Measurements from ENCODE around the gene DCST1.
A peak's percentile ranks its signal among the peaks of the same experiment; 100 is the strongest.

Gene DCST1

GRCh38 chr1:155011437-155012025 lies 22.1 kb upstream of the DCST1 start:
- peak overlapping the region; percentile 100 for H3K27ac ChIP-seq
- TF ChIP-seq CTCF (conservative IDR thresholded peaks at IDR 0.05): no peak

DNA sequence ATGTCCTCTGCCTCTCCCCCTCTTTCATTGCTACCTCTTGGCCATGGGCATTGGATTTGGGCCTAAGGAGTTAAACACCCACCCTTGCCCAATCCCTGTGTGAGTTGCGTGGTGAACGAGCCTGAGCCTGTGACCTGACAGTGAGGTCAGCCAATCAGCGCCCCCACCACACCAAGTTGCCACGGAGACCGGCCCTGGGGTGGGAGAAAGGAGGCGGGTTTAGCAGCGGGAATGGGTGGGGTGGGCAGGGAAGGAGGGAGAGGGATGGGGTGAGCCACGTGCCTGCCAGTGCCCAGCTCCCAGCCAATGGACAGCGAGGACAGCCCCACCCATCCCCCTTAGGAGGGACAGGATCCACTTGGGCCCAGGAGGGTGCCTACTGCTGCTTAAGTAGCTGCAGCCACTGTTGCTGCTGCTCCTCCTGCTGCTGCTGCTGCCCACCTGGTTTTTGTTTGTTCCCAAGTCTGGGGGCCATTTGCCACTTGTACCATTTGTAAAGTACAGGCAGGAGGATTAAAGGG lies 21.5 kb upstream of the DCST1 start:
- TF ChIP-seq CTCF (conservative IDR thresholded peaks at IDR 0.05): no peak

GRCh38 chr1:155012776-155013602 lies 20.6 kb upstream of the DCST1 start:
- H3K27ac ChIP-seq: peak overlapping the region; percentile 100
- no peak for TF ChIP-seq CTCF (conservative IDR thresholded peaks at IDR 0.05)

More for the DNA sequence above, 21.5 kb upstream of the DCST1 start:
- H3K27ac ChIP-seq: peak overlapping the region; percentile 100

DNA sequence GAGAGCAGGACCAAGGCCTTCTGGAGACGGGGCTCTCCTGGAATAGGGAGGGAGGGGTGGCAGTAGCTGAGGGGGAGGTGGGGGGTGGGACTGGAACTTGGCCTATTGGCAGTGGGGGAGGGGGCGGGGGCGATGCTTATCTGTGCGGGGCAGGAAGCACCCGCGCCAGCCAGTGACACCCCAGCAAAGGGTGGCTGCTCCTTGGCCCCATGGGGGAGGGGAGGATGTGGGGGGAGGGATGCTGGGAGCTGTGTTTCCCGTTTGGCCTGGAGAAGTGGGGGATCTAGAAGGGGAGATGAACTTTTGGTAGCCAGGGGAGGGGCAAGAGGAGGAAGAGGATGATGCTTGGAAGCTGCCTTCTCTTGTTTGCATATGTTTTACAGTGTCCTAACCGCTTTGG lies 20.0 kb upstream of the DCST1 start:
- H3K27ac ChIP-seq: peak overlapping the region; percentile 100

GRCh38 chr1:155014709-155015508 lies 18.7 kb upstream of the DCST1 start:
- TF ChIP-seq CTCF (conservative IDR thresholded peaks at IDR 0.05): no peak
- peak overlapping the region; percentile 81 for H3K27ac ChIP-seq

More for the DNA sequence above, 20.0 kb upstream of the DCST1 start:
- TF ChIP-seq CTCF (conservative IDR thresholded peaks at IDR 0.05): no peak

DNA sequence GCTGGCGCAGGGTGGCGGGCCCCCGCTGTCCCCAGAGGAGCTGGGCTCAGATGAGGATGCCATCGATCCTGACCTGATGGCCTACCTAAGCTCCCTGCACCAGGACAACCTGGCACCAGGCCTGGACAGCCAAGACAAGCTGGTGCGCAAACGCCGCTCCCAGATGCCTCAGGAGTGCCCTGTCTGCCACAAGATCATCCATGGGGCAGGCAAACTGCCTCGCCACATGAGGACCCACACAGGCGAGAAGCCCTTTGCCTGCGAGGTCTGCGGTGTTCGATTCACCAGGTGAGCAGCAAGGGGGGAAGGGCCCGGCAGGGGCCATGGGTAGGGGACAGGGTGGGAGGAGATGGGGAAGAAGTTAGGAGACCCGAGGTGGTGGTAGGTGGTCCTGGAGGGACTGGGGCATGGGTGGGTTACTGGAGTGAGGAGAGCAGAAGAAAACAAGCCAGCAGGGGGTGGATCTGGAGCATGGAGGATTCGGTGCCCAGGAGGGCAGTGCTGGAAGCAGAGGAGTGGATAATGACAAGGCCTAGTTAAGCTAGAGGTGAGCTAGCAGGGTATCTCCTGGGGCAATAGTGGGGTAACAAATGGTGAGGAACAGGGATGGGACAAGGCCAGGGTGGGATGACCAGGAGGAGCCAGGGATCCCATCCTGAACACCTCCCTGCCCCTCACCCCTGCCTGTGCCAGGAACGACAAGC lies 17.9 kb upstream of the DCST1 start:
- H3K27ac ChIP-seq: peak overlapping the region; percentile 81
- TF ChIP-seq CTCF (conservative IDR thresholded peaks at IDR 0.05): no peak

All from VCaP (cell line).